Measurements from ENCODE around the gene TNFRSF11A. TPM values are rescaled to one million over a fixed set of nuclear protein-coding genes. Genes with fewer than 3 reads are reported as not detected.

The TNFRSF11A gene
- total RNA-seq, 1 donor from 2014 or later = 0.75 TPM

- no peak overlapping the region for H2AFZ ChIP-seq (ENCODE audit: low read depth, low read length)
- no peak overlapping the region for H3K27ac Mint-ChIP-seq (ENCODE audit: unreplicated experiment)
- H3K4me1 Mint-ChIP-seq (ENCODE audit: low read depth, unreplicated experiment) = no peaks in the 10 kb centered on the region
- DNase-seq (ENCODE audit: low read depth) (no peak), FAIRE-seq (no peak)
- H3K9ac ChIP-seq (ENCODE audit: low read length) = no peak overlapping the region
- no peaks in the 10 kb centered on the region for H3K27me3 ChIP-seq (ENCODE audit: insufficient read depth, low read length)
- H3K4me3 ChIP-seq (ENCODE audit: insufficient read depth, low read depth, low read length) = no peak overlapping the region
- no peak overlapping the region for H3K27ac ChIP-seq (ENCODE audit: low read depth, low read length)
- no peaks in the 10 kb centered on the region for H3K27me3 Mint-ChIP-seq (ENCODE audit: low read depth, unreplicated experiment)
- H3K36me3 Mint-ChIP-seq (ENCODE audit: low read depth, unreplicated experiment) = no peaks in the 10 kb centered on the region
- no peaks in the 10 kb centered on the region for H3K9me3 ChIP-seq (ENCODE audit: insufficient read depth, low read depth, low read length)
- no peaks in the 10 kb centered on the region for H4K20me1 ChIP-seq (ENCODE audit: insufficient read depth, low read length)
- H3K4me2 ChIP-seq (ENCODE audit: low read length) = no peak overlapping the region
- H3K9me3 Mint-ChIP-seq (ENCODE audit: unreplicated experiment) = no peaks in the 10 kb centered on the region
- no peaks in the 10 kb centered on the region for H3K36me3 ChIP-seq (ENCODE audit: insufficient read depth, low read length)
- TF ChIP-seq, protein P1, sequence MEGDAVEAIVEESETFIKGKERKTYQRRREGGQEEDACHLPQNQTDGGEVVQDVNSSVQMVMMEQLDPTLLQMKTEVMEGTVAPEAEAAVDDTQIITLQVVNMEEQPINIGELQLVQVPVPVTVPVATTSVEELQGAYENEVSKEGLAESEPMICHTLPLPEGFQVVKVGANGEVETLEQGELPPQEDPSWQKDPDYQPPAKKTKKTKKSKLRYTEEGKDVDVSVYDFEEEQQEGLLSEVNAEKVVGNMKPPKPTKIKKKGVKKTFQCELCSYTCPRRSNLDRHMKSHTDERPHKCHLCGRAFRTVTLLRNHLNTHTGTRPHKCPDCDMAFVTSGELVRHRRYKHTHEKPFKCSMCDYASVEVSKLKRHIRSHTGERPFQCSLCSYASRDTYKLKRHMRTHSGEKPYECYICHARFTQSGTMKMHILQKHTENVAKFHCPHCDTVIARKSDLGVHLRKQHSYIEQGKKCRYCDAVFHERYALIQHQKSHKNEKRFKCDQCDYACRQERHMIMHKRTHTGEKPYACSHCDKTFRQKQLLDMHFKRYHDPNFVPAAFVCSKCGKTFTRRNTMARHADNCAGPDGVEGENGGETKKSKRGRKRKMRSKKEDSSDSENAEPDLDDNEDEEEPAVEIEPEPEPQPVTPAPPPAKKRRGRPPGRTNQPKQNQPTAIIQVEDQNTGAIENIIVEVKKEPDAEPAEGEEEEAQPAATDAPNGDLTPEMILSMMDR (IDR thresholded peaks at IDR 0.05; ENCODE audit: insufficient read depth, low read depth, low read length) = no peak
- TF ChIP-seq EZH2 (IDR thresholded peaks at IDR 0.05; ENCODE audit: insufficient read depth, low read length) = no peak
- H3K4me1 ChIP-seq (ENCODE audit: insufficient read depth, low read length) = no peaks in the 10 kb centered on the region
- H3K4me3 Mint-ChIP-seq (ENCODE audit: unreplicated experiment) = no peak overlapping the region
- no peaks in the 10 kb centered on the region for H3K79me2 ChIP-seq (ENCODE audit: insufficient read depth, low read length)
These were observed 35.7 kb downstream of the TNFRSF11A start for GRCh38 chr18:62360805-62361204.

GRCh38 chr18:62361288-62361687, 36.2 kb downstream of the TNFRSF11A start:
- no peak for FAIRE-seq
- no peaks in the 10 kb centered on the region for H3K4me1 Mint-ChIP-seq (ENCODE audit: low read depth, unreplicated experiment)
- no peak overlapping the region for H3K27ac ChIP-seq (ENCODE audit: low read depth, low read length)
- TF ChIP-seq EZH2 (IDR thresholded peaks at IDR 0.05; ENCODE audit: insufficient read depth, low read length) = no peak
- TF ChIP-seq, protein P1 (IDR thresholded peaks at IDR 0.05; ENCODE audit: insufficient read depth, low read depth, low read length) = no peak
- H3K27me3 Mint-ChIP-seq (ENCODE audit: low read depth, unreplicated experiment) = no peaks in the 10 kb centered on the region
- no peaks in the 10 kb centered on the region for H3K9me3 Mint-ChIP-seq (ENCODE audit: unreplicated experiment)
- H3K9me3 ChIP-seq (ENCODE audit: insufficient read depth, low read depth, low read length) = no peaks in the 10 kb centered on the region
- no peaks in the 10 kb centered on the region for H4K20me1 ChIP-seq (ENCODE audit: insufficient read depth, low read length)
- H3K27me3 ChIP-seq (ENCODE audit: insufficient read depth, low read length) = no peaks in the 10 kb centered on the region
- no peak overlapping the region for H3K4me2 ChIP-seq (ENCODE audit: low read length)
- no peak overlapping the region for H3K4me3 ChIP-seq (ENCODE audit: insufficient read depth, low read depth, low read length)
- DNase-seq (ENCODE audit: low read depth) = no peak
- no peak overlapping the region for H3K9ac ChIP-seq (ENCODE audit: low read length)
- no peak overlapping the region for H3K27ac Mint-ChIP-seq (ENCODE audit: unreplicated experiment)
- no peaks in the 10 kb centered on the region for H3K4me1 ChIP-seq (ENCODE audit: insufficient read depth, low read length)
- no peaks in the 10 kb centered on the region for H3K79me2 ChIP-seq (ENCODE audit: insufficient read depth, low read length)
- no peaks in the 10 kb centered on the region for H3K36me3 Mint-ChIP-seq (ENCODE audit: low read depth, unreplicated experiment)
- H3K36me3 ChIP-seq (ENCODE audit: insufficient read depth, low read length) = no peaks in the 10 kb centered on the region
- no peak overlapping the region for H2AFZ ChIP-seq (ENCODE audit: low read depth, low read length)
- H3K4me3 Mint-ChIP-seq (ENCODE audit: unreplicated experiment) = no peak overlapping the region

GRCh38 chr18:62364558-62364957, 39.4 kb downstream of the TNFRSF11A start:
- Mint-ChIP-seq H3K4me3 (ENCODE audit: unreplicated experiment) (no peak overlapping the region), H3K27ac (ENCODE audit: unreplicated experiment) (no peak overlapping the region), H3K36me3 (ENCODE audit: low read depth, unreplicated experiment) (peaks cover 4% of the 10 kb centered on the region), H3K27me3 (ENCODE audit: low read depth, unreplicated experiment) (no peaks in the 10 kb centered on the region), H3K9me3 (ENCODE audit: unreplicated experiment) (no peaks in the 10 kb centered on the region), H3K4me1 (ENCODE audit: low read depth, unreplicated experiment) (no peaks in the 10 kb centered on the region)
- Histone ChIP-seq H3K36me3 (ENCODE audit: insufficient read depth, low read length) (no peaks in the 10 kb centered on the region), H3K4me2 (ENCODE audit: low read length) (no peak overlapping the region), H3K79me2 (ENCODE audit: insufficient read depth, low read length) (no peaks in the 10 kb centered on the region), H3K9me3 (ENCODE audit: insufficient read depth, low read depth, low read length) (no peaks in the 10 kb centered on the region), H2AFZ (ENCODE audit: low read depth, low read length) (no peak overlapping the region), H3K27me3 (ENCODE audit: insufficient read depth, low read length) (no peaks in the 10 kb centered on the region), H3K9ac (ENCODE audit: low read length) (no peak overlapping the region), H4K20me1 (ENCODE audit: insufficient read depth, low read length) (no peaks in the 10 kb centered on the region), H3K4me3 (ENCODE audit: insufficient read depth, low read depth, low read length) (no peak overlapping the region), H3K27ac (ENCODE audit: low read depth, low read length) (no peak overlapping the region), H3K4me1 (ENCODE audit: insufficient read depth, low read length) (no peaks in the 10 kb centered on the region)
- TF ChIP-seq EZH2 (IDR thresholded peaks at IDR 0.05; ENCODE audit: insufficient read depth, low read length) = no peak
- TF ChIP-seq, protein P1 (IDR thresholded peaks at IDR 0.05; ENCODE audit: insufficient read depth, low read depth, low read length) = no peak
- no peak for DNase-seq (ENCODE audit: low read depth)
- FAIRE-seq = no peak

Data from astrocyte (in vitro differentiated cells and primary cell).